Measurements from ENCODE around the gene LFNG.

LFNG gene, protein sequence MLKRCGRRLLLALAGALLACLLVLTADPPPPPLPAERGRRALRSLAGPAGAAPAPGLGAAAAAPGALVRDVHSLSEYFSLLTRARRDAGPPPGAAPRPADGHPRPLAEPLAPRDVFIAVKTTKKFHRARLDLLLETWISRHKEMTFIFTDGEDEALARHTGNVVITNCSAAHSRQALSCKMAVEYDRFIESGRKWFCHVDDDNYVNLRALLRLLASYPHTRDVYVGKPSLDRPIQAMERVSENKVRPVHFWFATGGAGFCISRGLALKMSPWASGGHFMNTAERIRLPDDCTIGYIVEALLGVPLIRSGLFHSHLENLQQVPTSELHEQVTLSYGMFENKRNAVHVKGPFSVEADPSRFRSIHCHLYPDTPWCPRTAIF

DNA sequence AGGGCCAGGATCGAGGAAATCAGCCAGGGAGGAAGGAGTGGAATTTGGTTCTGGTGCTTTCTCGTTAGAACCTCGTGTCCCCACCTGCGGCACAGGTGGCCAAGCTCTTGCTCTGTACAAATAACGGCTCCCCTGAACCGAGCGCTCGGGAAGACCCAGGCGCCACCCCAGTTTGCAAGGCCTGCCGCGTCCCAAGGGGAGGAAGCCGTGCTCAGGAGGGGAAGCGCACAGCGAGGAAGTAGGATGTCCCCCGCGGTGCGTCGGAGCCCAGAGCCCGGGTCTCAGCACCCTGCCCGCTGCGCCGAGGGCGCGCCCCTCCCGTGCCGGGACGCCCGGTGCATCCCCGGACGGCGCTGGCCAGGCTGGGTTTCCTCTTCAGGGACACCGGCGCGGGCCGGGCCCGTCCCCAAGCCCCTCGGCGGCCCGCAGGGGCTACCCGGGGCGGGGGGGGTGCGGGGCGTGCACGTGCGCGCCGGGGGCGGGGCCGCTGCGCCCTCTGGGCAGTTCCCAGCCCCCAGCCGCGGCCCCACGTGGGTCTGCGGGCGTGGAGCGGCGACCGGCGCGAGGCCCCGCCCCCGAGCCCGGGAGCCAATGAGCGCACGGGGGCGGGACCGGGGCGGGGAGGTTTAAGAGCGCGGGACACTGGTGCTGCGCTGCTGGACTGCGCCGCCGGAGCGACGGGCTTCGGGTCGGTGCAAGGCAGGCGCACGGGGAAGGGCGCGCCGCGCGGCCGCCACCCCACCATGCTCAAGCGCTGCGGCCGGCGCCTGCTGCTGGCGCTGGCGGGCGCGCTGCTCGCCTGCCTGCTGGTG is at the start of gene LFNG:
TSS of gene LFNG (plus strand) at position 656 of the 812 bp plus-strand sequence. CDS start at position 744, 88 bp downstream.
- H3K27ac ChIP-seq (ENCODE audit: low read length), result no peak within 1 kb of the TSS
- H3K9ac ChIP-seq (ENCODE audit: low read depth, low read length), result peak within 1 kb of the TSS; percentile 37; the same call in 1 of the 2 replicates
- H3K9me3 ChIP-seq (ENCODE audit: insufficient read depth, low read depth, low read length), result no peaks in the 10 kb centered on the region
- H3K4me3 ChIP-seq (ENCODE audit: low read length), result peak within 1 kb of the TSS; percentile 70
- peaks cover 62% of the 10 kb centered on the region for H3K27me3 ChIP-seq (ENCODE audit: insufficient read depth, low read length)
- H3K4me1 ChIP-seq (ENCODE audit: insufficient read depth, low read length), result peaks cover 39% of the 10 kb centered on the region
- no peaks in the 10 kb centered on the region for H3K36me3 ChIP-seq (ENCODE audit: insufficient read depth, low read depth, low read length)

GRCh38 chr7:2470204-2471021 is 49.2 kb upstream of the LFNG start:
- no peak overlapping the region for H3K27ac ChIP-seq (ENCODE audit: low read length)
- H3K9me3 ChIP-seq (ENCODE audit: insufficient read depth, low read depth, low read length), result no peaks in the 10 kb centered on the region
- no peak overlapping the region for H3K4me3 ChIP-seq (ENCODE audit: low read length)
- no peaks in the 10 kb centered on the region for H3K27me3 ChIP-seq (ENCODE audit: insufficient read depth, low read length)
- no peaks in the 10 kb centered on the region for H3K36me3 ChIP-seq (ENCODE audit: insufficient read depth, low read depth, low read length)
- no peak overlapping the region for H3K9ac ChIP-seq (ENCODE audit: low read depth, low read length)
- peaks cover 4% of the 10 kb centered on the region; the same call in 1 of the 2 replicates for H3K4me1 ChIP-seq (ENCODE audit: insufficient read depth, low read length)

DNA sequence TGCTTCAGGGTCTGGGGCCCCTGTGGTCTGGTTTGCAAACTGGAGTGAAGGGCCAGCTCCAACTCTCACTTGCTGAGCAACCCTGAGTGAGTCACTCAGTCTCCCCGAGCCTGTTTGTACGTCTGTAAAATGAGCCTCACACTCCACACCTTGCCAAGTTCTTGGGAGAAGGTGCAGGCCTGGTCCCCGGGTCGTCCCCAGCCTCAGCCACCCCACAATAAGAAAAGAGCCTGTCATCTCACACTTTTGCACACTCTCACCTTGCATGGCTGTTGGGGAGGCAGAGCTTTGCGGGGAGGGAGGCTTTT is 48.6 kb upstream of the LFNG start:
- Histone ChIP-seq H3K4me3 (ENCODE audit: low read length) (no peak overlapping the region), H3K9ac (ENCODE audit: low read depth, low read length) (no peak overlapping the region), H3K4me1 (ENCODE audit: insufficient read depth, low read length) (no peaks in the 10 kb centered on the region; the same call in 1 of the 2 replicates), H3K27ac (ENCODE audit: low read length) (peak overlapping the region; percentile 46), H3K27me3 (ENCODE audit: insufficient read depth, low read length) (no peaks in the 10 kb centered on the region), H3K9me3 (ENCODE audit: insufficient read depth, low read depth, low read length) (no peaks in the 10 kb centered on the region), H3K36me3 (ENCODE audit: insufficient read depth, low read depth, low read length) (no peaks in the 10 kb centered on the region)

DNA sequence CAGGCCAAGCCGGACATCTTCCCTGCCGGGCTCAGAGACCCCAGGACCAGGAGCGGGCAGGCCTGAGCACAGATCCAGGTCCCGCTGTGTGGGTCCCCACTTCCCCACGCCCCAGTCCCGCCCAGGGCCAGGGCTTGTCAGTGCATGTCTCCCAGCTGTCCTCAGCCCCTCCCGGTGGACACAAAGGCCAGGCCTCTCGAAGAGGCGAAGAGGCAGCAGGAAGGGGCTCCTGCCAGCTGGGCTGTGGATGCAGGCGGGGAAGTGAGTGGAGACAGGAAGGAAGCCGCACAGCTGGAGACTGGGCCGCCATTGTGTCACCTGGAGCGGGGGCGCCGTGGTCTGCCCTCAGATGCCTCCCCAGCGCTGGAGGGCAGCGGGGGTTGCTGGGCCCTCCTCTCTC is 48.2 kb upstream of the LFNG start:
- Histone ChIP-seq H3K27ac (ENCODE audit: low read length) (peak overlapping the region; percentile 46), H3K9ac (ENCODE audit: low read depth, low read length) (no peak overlapping the region), H3K27me3 (ENCODE audit: insufficient read depth, low read length) (no peaks in the 10 kb centered on the region), H3K4me1 (ENCODE audit: insufficient read depth, low read length) (no peaks in the 10 kb centered on the region; the same call in 1 of the 2 replicates), H3K9me3 (ENCODE audit: insufficient read depth, low read depth, low read length) (no peaks in the 10 kb centered on the region), H3K4me3 (ENCODE audit: low read length) (no peak overlapping the region), H3K36me3 (ENCODE audit: insufficient read depth, low read depth, low read length) (no peaks in the 10 kb centered on the region)

GRCh38 chr7:2472739-2473138 is 46.8 kb upstream of the LFNG start:
- Histone ChIP-seq H3K4me3 (ENCODE audit: low read length) (no peak overlapping the region), H3K27me3 (ENCODE audit: insufficient read depth, low read length) (no peaks in the 10 kb centered on the region), H3K36me3 (ENCODE audit: insufficient read depth, low read depth, low read length) (no peaks in the 10 kb centered on the region), H3K9ac (ENCODE audit: low read depth, low read length) (no peak overlapping the region), H3K27ac (ENCODE audit: low read length) (no peak overlapping the region), H3K9me3 (ENCODE audit: insufficient read depth, low read depth, low read length) (no peaks in the 10 kb centered on the region), H3K4me1 (ENCODE audit: insufficient read depth, low read length) (no peaks in the 10 kb centered on the region; the same call in 1 of the 2 replicates)

DNA sequence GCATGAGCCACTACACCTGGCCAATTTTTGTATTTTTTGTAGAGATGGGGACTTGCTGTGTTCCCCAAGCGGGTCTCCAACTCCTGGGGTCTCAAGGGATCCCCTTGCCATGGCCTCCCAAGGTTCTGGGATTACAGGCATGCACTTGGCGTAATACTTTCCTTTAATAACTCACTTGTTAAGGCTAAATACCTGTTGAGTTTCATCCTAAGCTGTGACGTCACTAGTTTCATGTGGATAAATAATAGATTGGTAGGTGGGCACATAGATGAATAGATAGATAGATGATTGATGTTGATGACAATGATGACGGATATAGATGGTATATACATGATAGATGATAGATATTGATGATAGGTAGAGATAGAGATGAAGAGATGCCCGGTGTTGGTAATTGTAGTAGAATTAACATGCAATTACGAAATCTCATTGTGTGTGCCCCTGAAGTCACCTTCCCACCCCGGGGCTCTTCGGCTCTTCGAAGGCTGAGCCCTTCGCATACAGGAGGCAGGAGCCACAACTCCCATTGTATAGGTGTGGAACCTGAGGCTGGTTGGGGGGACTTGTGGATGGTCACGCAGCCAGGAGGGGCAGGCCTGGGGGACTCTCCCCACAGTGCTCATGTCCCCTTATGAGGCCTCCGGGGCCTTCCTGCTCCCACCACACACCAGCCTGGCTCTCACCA is 45.9 kb upstream of the LFNG start:
- H3K36me3 ChIP-seq (ENCODE audit: insufficient read depth, low read depth, low read length), result no peaks in the 10 kb centered on the region
- H3K27ac ChIP-seq (ENCODE audit: low read length), result no peak overlapping the region
- no peak overlapping the region for H3K9ac ChIP-seq (ENCODE audit: low read depth, low read length)

DNA sequence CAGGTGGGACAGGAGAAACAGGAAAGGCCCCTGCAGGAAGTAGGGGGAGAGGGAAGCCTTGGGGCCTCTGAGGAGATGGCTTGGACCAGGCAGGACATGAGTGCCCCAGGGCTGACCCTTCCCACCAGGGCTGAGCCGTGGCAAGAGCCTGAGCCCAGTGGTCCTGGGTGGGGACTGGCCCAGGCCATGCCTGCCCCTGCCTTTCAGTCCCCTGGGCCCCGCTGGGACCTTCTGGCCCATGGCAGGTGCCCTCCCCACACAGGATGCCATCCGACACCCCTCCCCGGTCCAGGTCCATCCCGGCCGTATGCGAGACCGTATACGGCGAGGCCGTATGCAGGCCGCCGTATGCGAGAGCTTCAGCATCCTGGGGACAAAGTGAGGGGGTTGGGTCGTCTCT is 45.4 kb upstream of the LFNG start:
- Histone ChIP-seq H3K27ac (ENCODE audit: low read length) (no peak overlapping the region), H3K4me1 (ENCODE audit: insufficient read depth, low read length) (no peaks in the 10 kb centered on the region; the same call in 1 of the 2 replicates), H3K9ac (ENCODE audit: low read depth, low read length) (no peak overlapping the region), H3K27me3 (ENCODE audit: insufficient read depth, low read length) (no peaks in the 10 kb centered on the region), H3K36me3 (ENCODE audit: insufficient read depth, low read depth, low read length) (no peaks in the 10 kb centered on the region), H3K4me3 (ENCODE audit: low read length) (no peak overlapping the region), H3K9me3 (ENCODE audit: insufficient read depth, low read depth, low read length) (no peaks in the 10 kb centered on the region)

More for the DNA sequence above, 45.9 kb upstream of the LFNG start:
- Histone ChIP-seq H3K27me3 (ENCODE audit: insufficient read depth, low read length) (no peaks in the 10 kb centered on the region), H3K4me3 (ENCODE audit: low read length) (no peak overlapping the region), H3K4me1 (ENCODE audit: insufficient read depth, low read length) (no peaks in the 10 kb centered on the region; the same call in 1 of the 2 replicates), H3K9me3 (ENCODE audit: insufficient read depth, low read depth, low read length) (no peaks in the 10 kb centered on the region)

DNA sequence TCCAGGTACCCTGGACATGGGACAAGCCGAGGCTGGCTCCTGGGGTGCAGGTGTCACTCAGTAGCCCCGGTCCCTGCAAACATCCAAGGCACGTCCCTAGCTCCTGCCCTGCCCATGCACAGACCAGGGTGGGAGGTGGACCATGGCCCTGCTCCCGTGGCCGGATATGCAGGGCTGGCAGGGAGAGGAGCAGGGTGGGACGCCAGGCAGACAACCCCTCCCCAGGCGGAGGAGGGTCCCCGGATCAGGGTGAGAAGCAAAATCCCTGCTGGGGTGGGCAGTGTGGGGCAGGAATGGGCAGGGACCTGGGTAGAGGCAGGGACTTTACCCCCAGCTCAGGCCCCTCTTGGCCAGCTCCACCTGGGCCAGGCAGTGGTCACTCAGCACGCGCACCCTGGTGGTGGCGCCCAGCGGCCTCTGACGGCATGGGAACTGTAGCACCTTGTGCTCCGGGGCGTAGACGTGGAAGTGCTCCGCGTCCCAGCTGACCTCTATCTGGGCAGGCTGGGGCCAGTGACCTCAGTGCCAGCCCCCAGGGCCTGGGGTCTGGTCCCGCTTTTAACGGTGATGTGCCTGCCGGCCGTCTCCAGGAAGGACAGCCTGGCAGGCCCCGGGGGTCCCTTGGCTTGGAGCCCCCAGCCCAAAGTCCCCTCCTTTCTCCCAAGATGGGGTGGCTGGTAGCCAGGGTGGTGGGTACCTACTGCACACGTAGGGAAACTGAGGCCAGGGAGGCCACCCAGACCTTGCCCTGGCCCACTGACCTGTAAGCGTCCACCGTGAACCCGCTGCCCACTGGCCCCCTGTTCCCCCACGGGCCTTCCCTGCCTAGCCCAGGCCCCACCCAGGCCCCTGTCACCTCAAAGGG is 44.5 kb upstream of the LFNG start:
- Histone ChIP-seq H3K9ac (ENCODE audit: low read depth, low read length) (no peak overlapping the region), H3K4me1 (ENCODE audit: insufficient read depth, low read length) (no peaks in the 10 kb centered on the region; the same call in 1 of the 2 replicates), H3K9me3 (ENCODE audit: insufficient read depth, low read depth, low read length) (no peaks in the 10 kb centered on the region), H3K27ac (ENCODE audit: low read length) (no peak overlapping the region), H3K36me3 (ENCODE audit: insufficient read depth, low read depth, low read length) (no peaks in the 10 kb centered on the region), H3K4me3 (ENCODE audit: low read length) (no peak overlapping the region), H3K27me3 (ENCODE audit: insufficient read depth, low read length) (no peaks in the 10 kb centered on the region; the same call in 1 of the 2 replicates)

- no peaks in the 10 kb centered on the region for H3K36me3 ChIP-seq (ENCODE audit: insufficient read depth, low read depth, low read length)
- H3K4me1 ChIP-seq (ENCODE audit: insufficient read depth, low read length), result no peaks in the 10 kb centered on the region; the same call in 1 of the 2 replicates
- H3K9ac ChIP-seq (ENCODE audit: low read depth, low read length), result no peak overlapping the region
- H3K9me3 ChIP-seq (ENCODE audit: insufficient read depth, low read depth, low read length), result no peaks in the 10 kb centered on the region
- H3K27me3 ChIP-seq (ENCODE audit: insufficient read depth, low read length), result no peaks in the 10 kb centered on the region; the same call in 1 of the 2 replicates
- no peak overlapping the region for H3K4me3 ChIP-seq (ENCODE audit: low read length)
- no peak overlapping the region for H3K27ac ChIP-seq (ENCODE audit: low read length)
Observed at GRCh38 chr7:2475678-2476015, 43.9 kb upstream of the LFNG start.

DNA sequence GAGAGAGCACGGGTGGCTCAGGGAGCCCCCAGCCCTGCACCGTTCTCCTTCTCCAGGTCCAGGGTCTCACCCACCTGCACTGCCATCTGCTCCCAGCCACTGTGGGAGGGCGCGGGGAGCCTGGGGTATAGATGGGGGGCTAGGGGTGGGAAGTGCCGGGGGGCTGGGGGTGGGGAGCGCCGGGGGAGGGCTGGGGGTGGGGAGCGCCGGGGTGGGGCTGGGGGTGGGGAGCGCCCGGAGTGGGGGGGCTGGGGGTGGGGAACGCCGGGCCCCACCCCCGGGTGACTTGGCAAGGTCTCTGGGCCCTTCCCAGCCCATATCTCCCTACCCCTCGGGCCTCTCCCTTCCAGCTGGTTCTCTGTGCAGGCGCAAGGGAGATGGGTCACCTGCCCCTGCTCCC is 43.3 kb upstream of the LFNG start, which contains the start of gene GRIFIN:
TSS of gene GRIFIN (minus strand) at position 101 of the 400 bp plus-strand sequence. CDS start at position 86, 15 bp downstream.
- H3K27ac ChIP-seq (ENCODE audit: low read length), result no peak within 1 kb of the TSS
- no peaks in the 10 kb centered on the region for H3K36me3 ChIP-seq (ENCODE audit: insufficient read depth, low read depth, low read length)
- no peaks in the 10 kb centered on the region; the same call in 1 of the 2 replicates for H3K27me3 ChIP-seq (ENCODE audit: insufficient read depth, low read length)
- no peak within 1 kb of the TSS for H3K4me3 ChIP-seq (ENCODE audit: low read length)
- H3K9ac ChIP-seq (ENCODE audit: low read depth, low read length), result no peak within 1 kb of the TSS
- H3K4me1 ChIP-seq (ENCODE audit: insufficient read depth, low read length), result no peaks in the 10 kb centered on the region; the same call in 1 of the 2 replicates
- H3K9me3 ChIP-seq (ENCODE audit: insufficient read depth, low read depth, low read length), result no peaks in the 10 kb centered on the region
